Astrocyte of the spinal cord (primary cell): ENCODE data around the gene UGT1A7.
A peak's percentile ranks its signal among the peaks of the same experiment; 100 is the strongest.
"Not testable (repeated sequence)": the region's sequence is repeated elsewhere in the genome, so short reads cannot be mapped to it uniquely, and the experiment has no call there.

Experiments
- DNase-seq: peaks from one replicate; pipeline ENCODE4 v3.0.0; 2011; ENCODE audit warnings: low read depth, low spot score
- H3K4me3 ChIP-seq: 2 replicates; pipeline ENCODE4 v1.5.1; 2011; ENCODE audit warnings: low read depth, mild to moderate bottlenecking, low read length, moderate library complexity
- CTCF ChIP-seq: IDR thresholded peaks from 2 replicates; pipeline ENCODE4 v1.5.1; 2012; ENCODE audit warnings: low read depth, mild to moderate bottlenecking, low read length, inconsistent platforms
- in situ Hi-C: cut with HindIII; loops from 2 replicates; pipeline ENCODE4 v1.10.0; 2017; ENCODE audit warnings: low sequenced_read_pairs

Gene UGT1A7

DNA sequence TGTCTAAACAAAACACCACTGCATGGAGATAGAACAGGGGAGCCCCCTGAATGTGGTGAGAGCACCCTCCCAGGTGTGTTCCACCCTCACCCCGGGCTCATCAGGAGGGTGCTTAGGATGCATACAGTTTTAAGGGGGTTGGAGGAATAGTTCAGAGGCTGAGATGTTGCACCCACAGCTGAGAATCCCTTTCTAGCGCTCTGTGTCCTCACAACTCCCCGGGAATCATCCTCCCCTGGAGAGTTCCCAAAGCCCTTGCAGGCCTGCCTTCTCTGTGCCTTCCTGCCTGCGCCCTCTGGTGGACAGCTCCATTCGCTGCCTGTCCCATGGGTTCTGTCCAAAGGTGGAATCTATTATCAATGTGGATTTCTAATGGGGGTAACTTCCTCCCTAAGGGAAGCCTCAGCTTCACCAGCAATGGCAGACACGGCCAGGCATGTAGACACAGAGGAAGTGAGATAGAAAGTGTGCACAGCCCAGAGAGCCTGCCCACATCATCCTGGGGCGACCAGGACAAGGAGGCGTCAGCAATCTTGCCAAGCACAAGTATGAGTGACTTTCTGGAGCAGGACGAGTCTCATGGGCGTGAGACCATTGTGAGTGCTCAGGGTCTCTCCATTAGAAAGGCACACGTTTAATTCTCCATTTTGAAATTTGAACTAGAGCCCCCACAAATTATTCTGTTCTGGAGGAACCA lies 29.8 kb downstream of the UGT1A7 start:
- H3K4me3 ChIP-seq = no peak overlapping the region
- TF ChIP-seq CTCF = peak; percentile 97
- DNase-seq = peak; percentile 69
- in situ Hi-C loops = no loop called here

GRCh38 chr2:233712611-233713261 lies 31.0 kb downstream of the UGT1A7 start, which contains the start of gene UGT1A5:
Gene UGT1A5 (plus strand): TSS chr2:233712907. CDS start chr2:233712992, 85 bp downstream.
- H3K4me3 ChIP-seq = no peak within 1 kb of the TSS
- no peak for DNase-seq
- no peak for TF ChIP-seq CTCF
- in situ Hi-C loops = no loop called here

GRCh38 chr2:233713262-233713615 lies 31.5 kb downstream of the UGT1A7 start:
- in situ Hi-C loops = no loop called here
- no peak for DNase-seq
- H3K4me3 ChIP-seq = no peak overlapping the region
- TF ChIP-seq CTCF = no peak

- TF ChIP-seq CTCF = no peak
- DNase-seq = no peak
- H3K4me3 ChIP-seq = no peak overlapping the region
- in situ Hi-C loops = no loop called here
Measured at GRCh38 chr2:233714121-233714520, 32.4 kb downstream of the UGT1A7 start.

GRCh38 chr2:233718552-233718951 lies 36.9 kb downstream of the UGT1A7 start, which contains the start of gene UGT1A4:
Gene UGT1A4 (plus strand): TSS chr2:233718736. CDS start chr2:233718821, 85 bp downstream.
- DNase-seq = no peak
- in situ Hi-C loops = no loop called here

GRCh38 chr2:233728723-233729301 lies 47.1 kb downstream of the UGT1A7 start, which contains the start of gene UGT1A3:
Gene UGT1A3 (plus strand): TSS chr2:233729042. CDS start chr2:233729127, 85 bp downstream.
- in situ Hi-C loops = no loop called here
- TF ChIP-seq CTCF = no peak
- no peak within 1 kb of the TSS for H3K4me3 ChIP-seq
- DNase-seq = no peak

More at GRCh38 chr2:233718552-233718951, 36.9 kb downstream of the UGT1A7 start, which contains the start of gene UGT1A4:
- H3K4me3 ChIP-seq = no peak within 1 kb of the TSS
- no peak for TF ChIP-seq CTCF

DNA sequence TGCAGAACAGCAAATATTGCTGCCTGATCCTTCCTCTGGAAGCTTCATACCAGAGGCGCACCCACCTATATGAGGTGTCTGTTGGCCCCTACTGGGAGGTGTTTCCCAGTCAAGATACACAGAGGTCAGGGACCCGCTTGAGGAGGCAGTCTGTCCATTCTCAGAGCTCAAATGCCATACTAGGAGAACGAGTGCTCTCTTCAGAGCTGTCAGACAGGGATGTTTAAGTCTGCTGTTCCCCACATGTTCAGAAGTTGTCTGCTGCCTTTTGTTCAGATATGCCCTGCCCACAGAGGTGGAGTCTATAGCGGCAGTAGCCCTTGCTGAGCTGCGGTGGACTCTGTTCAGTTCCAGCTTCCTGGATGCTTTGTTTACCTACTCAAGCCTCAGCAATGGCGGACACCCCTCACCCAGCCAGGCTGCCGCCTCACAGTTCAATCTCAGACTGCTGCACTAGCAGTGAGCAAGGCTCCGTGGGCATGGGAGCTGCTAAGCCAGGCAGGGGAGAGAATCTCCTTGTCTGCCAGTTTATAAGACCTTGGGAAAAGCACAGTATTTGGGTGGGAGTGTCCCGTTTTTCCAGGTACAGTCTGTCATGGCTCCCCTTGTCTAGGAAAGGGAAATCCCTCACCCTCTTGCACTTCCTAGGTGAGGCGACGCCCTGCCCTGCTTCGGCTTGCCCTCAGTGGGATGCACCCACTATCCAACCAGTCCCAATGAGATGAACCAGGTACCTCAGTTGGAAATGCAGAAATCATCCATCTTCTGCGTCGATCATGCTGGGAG lies 55.4 kb downstream of the UGT1A7 start:
- H3K4me3 ChIP-seq, in situ Hi-C loops, DNase-seq: not testable (repeated sequence)
